CD4-positive, alpha-beta T cell treated with Interleukin-12 subunit alpha and Interleukin-12 subunit beta, for 1 hour (primary cell): ENCODE measurements around the gene CNTN4.
"Not testable (repeated sequence)": the region's sequence is repeated elsewhere in the genome, so short reads cannot be mapped to it uniquely, and the experiment has no call there.

Experiments
- DNase-seq: peaks from one replicate; pipeline ENCODE4 v3.0.0-alpha.2; 2020

The CNTN4 gene

GRCh38 chr3:2525968-2526367 lies 427.3 kb downstream of the CNTN4 start:
- DNase-seq, result no peak

- DNase-seq, result no peak
These were observed 428.3 kb downstream of the CNTN4 start for GRCh38 chr3:2526926-2527325.

GRCh38 chr3:2527328-2527727 lies 428.7 kb downstream of the CNTN4 start:
- not testable (repeated sequence) for DNase-seq

- DNase-seq, result not testable (repeated sequence)
These were observed 436.1 kb downstream of the CNTN4 start for GRCh38 chr3:2534767-2535166.

- DNase-seq, result no peak
These were observed 436.5 kb downstream of the CNTN4 start for GRCh38 chr3:2535206-2535605.

GRCh38 chr3:2536575-2536974 lies 437.9 kb downstream of the CNTN4 start:
- DNase-seq, result no peak

GRCh38 chr3:2540115-2540514 lies 441.4 kb downstream of the CNTN4 start:
- no peak for DNase-seq

GRCh38 chr3:2543247-2543646 lies 444.6 kb downstream of the CNTN4 start:
- no peak for DNase-seq

- DNase-seq, result no peak
These were observed 445.5 kb downstream of the CNTN4 start for GRCh38 chr3:2544212-2544611.

GRCh38 chr3:2544718-2545117 lies 446.1 kb downstream of the CNTN4 start:
- no peak for DNase-seq

GRCh38 chr3:2547049-2547448 lies 448.4 kb downstream of the CNTN4 start:
- no peak for DNase-seq

GRCh38 chr3:2554656-2555055 lies 456.0 kb downstream of the CNTN4 start:
- DNase-seq, result no peak

GRCh38 chr3:2558796-2559195 lies 460.1 kb downstream of the CNTN4 start:
- no peak for DNase-seq

- DNase-seq, result no peak
These were observed 468.8 kb downstream of the CNTN4 start for GRCh38 chr3:2567451-2567850.

- no peak for DNase-seq
These were observed 469.5 kb downstream of the CNTN4 start for GRCh38 chr3:2568156-2568555.

GRCh38 chr3:2568929-2569328 lies 470.3 kb downstream of the CNTN4 start:
- no peak for DNase-seq

- no peak for DNase-seq
These were observed 478.9 kb downstream of the CNTN4 start for GRCh38 chr3:2577571-2577970.

- no peak for DNase-seq
These were observed 479.9 kb downstream of the CNTN4 start for GRCh38 chr3:2578560-2578959.

- no peak for DNase-seq
These were observed 480.5 kb downstream of the CNTN4 start for GRCh38 chr3:2579206-2579605.

GRCh38 chr3:2583046-2583445 lies 484.4 kb downstream of the CNTN4 start:
- DNase-seq, result no peak

- no peak for DNase-seq
These were observed 490.8 kb downstream of the CNTN4 start for GRCh38 chr3:2589336-2589969.

GRCh38 chr3:2595486-2595885 lies 496.8 kb downstream of the CNTN4 start:
- no peak for DNase-seq

GRCh38 chr3:2597615-2598014 lies 498.9 kb downstream of the CNTN4 start:
- no peak for DNase-seq

- no peak for DNase-seq
These were observed 500.8 kb downstream of the CNTN4 start for GRCh38 chr3:2599471-2599870.

- no peak for DNase-seq
These were observed 505.1 kb downstream of the CNTN4 start for GRCh38 chr3:2603692-2604289.
